Measurements from ENCODE around the gene FAM234B. TPM values are rescaled to one million over a fixed set of nuclear protein-coding genes. Genes with fewer than 3 reads are reported as not detected.

The FAM234B gene
- total RNA-seq, 1 experiment from 2014 or later = 25.9 TPM

DNA sequence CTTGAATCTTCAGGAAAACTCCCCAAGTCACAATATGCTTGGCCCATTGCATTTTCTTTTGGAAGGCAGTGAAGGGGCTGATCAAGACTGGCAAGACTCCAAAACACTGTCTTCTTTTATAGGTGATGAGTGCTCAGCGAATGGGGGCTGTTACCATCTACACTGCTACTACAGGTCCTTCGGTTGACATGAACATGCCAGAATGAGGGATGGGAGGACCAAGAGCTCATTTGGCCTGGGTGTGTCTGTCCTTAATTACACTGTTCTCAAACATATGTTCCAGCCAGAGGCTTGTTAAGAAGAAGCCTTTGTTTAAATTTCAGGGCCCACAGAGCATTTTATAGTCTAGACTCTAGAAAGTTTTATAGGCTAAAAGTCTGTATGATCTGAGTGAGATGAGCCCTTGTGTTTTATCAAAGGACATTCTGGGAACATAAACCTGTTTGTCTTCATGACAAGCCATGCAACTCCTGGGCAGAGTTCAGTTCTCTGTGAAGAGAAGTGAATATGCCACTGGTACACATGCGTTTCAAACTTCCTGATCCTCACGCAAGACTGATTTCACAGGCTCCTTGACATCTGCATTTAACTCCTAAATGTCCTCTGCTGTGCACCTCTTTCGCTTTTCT, 4.7 kb upstream of the FAM234B start (continued):
- TF ChIP-seq, protein P1, sequence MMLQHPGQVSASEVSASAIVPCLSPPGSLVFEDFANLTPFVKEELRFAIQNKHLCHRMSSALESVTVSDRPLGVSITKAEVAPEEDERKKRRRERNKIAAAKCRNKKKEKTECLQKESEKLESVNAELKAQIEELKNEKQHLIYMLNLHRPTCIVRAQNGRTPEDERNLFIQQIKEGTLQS (CRISPR knock-in tag; conservative IDR thresholded peaks at IDR 0.05) = no peak
- TF ChIP-seq CREM (CRISPR knock-in tag; IDR thresholded peaks at IDR 0.05) = no peak
- TF ChIP-seq SMAD4 (CRISPR knock-in tag; IDR thresholded peaks at IDR 0.05) = no peak
- TF ChIP-seq ELF4 (CRISPR knock-in tag; IDR thresholded peaks at IDR 0.05; ENCODE audit: low read depth) = no peak

DNA sequence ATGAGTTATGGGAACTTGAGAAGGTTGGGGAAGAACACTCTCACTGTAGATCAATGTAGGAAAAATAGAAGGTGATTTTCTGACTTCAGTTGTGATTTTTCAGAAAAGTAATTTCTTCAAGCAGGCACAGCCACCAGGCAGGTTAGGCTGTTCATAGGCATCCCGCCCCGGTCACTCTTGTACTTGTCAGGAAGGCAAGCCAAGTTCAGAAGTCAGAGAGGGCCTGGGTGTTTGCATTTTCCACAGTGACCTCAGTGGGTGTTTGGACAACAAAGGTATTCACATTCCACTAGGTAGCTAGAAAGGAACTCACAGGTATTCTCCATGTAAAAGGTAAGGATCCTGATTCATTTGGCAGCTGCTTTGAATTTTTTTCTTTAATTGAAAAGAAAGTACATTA, 3.0 kb upstream of the FAM234B start:
- Mint-ChIP-seq H3K4me3 (no peak overlapping the region), H3K4me1 (peaks cover 33% of the 10 kb centered on the region), H3K9me3 (no peaks in the 10 kb centered on the region), H3K27ac (no peak overlapping the region), H3K27me3 (ENCODE audit: low read depth) (peaks cover 15% of the 10 kb centered on the region), H3K36me3 (no peaks in the 10 kb centered on the region)
- DNase-seq (ENCODE audit: low spot score) (no peak), ATAC-seq (no peak)
- POLR2A ChIA-PET = no interaction called here
- CTCF ChIA-PET = interaction anchor here (1.4 to 1.8 kb wide), 2 partner anchors 38 to 171 kb away, joined by 4 to 6 read pairs; no protein-coding TSS in a partner anchor
- TF ChIP-seq PRRX2 (CRISPR knock-in tag; IDR thresholded peaks at IDR 0.05) (no peak), ZNF232 (CRISPR knock-in tag; IDR thresholded peaks at IDR 0.05) (no peak), EMX1 (CRISPR knock-in tag; IDR thresholded peaks at IDR 0.05) (no peak), SMAD4 (CRISPR knock-in tag; IDR thresholded peaks at IDR 0.05) (no peak), KAT7 (CRISPR knock-in tag; IDR thresholded peaks at IDR 0.05; ENCODE audit: borderline replicate concordance) (no peak), ZNF396 (CRISPR knock-in tag; IDR thresholded peaks at IDR 0.05; ENCODE audit: borderline replicate concordance) (no peak), ATF6 (CRISPR knock-in tag; IDR thresholded peaks at IDR 0.05) (no peak), ZNF263 (CRISPR knock-in tag; IDR thresholded peaks at IDR 0.05; ENCODE audit: low read depth) (no peak), RELA (CRISPR knock-in tag; IDR thresholded peaks at IDR 0.05; ENCODE audit: borderline replicate concordance) (no peak), ARID4B (CRISPR knock-in tag; IDR thresholded peaks at IDR 0.05; ENCODE audit: borderline replicate concordance) (no peak), ATF1 (CRISPR knock-in tag; IDR thresholded peaks at IDR 0.05) (no peak)
- TF ChIP-seq, protein P2, sequence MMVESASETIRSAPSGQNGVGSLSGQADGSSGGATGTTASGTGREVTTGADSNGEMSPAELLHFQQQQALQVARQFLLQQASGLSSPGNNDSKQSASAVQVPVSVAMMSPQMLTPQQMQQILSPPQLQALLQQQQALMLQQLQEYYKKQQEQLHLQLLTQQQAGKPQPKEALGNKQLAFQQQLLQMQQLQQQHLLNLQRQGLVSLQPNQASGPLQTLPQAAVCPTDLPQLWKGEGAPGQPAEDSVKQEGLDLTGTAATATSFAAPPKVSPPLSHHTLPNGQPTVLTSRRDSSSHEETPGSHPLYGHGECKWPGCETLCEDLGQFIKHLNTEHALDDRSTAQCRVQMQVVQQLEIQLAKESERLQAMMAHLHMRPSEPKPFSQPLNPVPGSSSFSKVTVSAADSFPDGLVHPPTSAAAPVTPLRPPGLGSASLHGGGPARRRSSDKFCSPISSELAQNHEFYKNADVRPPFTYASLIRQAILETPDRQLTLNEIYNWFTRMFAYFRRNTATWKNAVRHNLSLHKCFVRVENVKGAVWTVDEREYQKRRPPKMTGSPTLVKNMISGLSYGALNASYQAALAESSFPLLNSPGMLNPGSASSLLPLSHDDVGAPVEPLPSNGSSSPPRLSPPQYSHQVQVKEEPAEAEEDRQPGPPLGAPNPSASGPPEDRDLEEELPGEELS (CRISPR knock-in tag; IDR thresholded peaks at IDR 0.05) = no peak
- TF ChIP-seq, protein P3, sequence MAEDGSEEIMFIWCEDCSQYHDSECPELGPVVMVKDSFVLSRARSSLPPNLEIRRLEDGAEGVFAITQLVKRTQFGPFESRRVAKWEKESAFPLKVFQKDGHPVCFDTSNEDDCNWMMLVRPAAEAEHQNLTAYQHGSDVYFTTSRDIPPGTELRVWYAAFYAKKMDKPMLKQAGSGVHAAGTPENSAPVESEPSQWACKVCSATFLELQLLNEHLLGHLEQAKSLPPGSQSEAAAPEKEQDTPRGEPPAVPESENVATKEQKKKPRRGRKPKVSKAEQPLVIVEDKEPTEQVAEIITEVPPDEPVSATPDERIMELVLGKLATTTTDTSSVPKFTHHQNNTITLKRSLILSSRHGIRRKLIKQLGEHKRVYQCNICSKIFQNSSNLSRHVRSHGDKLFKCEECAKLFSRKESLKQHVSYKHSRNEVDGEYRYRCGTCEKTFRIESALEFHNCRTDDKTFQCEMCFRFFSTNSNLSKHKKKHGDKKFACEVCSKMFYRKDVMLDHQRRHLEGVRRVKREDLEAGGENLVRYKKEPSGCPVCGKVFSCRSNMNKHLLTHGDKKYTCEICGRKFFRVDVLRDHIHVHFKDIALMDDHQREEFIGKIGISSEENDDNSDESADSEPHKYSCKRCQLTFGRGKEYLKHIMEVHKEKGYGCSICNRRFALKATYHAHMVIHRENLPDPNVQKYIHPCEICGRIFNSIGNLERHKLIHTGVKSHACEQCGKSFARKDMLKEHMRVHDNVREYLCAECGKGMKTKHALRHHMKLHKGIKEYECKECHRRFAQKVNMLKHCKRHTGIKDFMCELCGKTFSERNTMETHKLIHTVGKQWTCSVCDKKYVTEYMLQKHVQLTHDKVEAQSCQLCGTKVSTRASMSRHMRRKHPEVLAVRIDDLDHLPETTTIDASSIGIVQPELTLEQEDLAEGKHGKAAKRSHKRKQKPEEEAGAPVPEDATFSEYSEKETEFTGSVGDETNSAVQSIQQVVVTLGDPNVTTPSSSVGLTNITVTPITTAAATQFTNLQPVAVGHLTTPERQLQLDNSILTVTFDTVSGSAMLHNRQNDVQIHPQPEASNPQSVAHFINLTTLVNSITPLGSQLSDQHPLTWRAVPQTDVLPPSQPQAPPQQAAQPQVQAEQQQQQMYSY (CRISPR knock-in tag; IDR thresholded peaks at IDR 0.05) = no peak
- TF ChIP-seq, protein P4, sequence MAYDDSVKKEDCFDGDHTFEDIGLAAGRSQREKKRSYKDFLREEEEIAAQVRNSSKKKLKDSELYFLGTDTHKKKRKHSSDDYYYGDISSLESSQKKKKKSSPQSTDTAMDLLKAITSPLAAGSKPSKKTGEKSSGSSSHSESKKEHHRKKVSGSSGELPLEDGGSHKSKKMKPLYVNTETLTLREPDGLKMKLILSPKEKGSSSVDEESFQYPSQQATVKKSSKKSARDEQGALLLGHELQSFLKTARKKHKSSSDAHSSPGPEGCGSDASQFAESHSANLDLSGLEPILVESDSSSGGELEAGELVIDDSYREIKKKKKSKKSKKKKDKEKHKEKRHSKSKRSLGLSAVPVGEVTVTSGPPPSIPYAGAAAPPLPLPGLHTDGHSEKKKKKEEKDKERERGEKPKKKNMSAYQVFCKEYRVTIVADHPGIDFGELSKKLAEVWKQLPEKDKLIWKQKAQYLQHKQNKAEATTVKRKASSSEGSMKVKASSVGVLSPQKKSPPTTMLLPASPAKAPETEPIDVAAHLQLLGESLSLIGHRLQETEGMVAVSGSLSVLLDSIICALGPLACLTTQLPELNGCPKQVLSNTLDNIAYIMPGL (CRISPR knock-in tag; IDR thresholded peaks at IDR 0.05) = no peak
- TF ChIP-seq, protein P5, sequence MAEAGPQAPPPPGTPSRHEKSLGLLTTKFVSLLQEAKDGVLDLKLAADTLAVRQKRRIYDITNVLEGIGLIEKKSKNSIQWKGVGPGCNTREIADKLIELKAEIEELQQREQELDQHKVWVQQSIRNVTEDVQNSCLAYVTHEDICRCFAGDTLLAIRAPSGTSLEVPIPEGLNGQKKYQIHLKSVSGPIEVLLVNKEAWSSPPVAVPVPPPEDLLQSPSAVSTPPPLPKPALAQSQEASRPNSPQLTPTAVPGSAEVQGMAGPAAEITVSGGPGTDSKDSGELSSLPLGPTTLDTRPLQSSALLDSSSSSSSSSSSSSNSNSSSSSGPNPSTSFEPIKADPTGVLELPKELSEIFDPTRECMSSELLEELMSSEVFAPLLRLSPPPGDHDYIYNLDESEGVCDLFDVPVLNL (CRISPR knock-in tag; IDR thresholded peaks at IDR 0.05; ENCODE audit: borderline replicate concordance, low read depth) = no peak
- TF ChIP-seq, protein P6, sequence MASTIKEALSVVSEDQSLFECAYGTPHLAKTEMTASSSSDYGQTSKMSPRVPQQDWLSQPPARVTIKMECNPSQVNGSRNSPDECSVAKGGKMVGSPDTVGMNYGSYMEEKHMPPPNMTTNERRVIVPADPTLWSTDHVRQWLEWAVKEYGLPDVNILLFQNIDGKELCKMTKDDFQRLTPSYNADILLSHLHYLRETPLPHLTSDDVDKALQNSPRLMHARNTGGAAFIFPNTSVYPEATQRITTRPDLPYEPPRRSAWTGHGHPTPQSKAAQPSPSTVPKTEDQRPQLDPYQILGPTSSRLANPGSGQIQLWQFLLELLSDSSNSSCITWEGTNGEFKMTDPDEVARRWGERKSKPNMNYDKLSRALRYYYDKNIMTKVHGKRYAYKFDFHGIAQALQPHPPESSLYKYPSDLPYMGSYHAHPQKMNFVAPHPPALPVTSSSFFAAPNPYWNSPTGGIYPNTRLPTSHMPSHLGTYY (CRISPR knock-in tag; IDR thresholded peaks at IDR 0.05) = no peak

All from WTC11 (cell line).